H1 (cell line): Measurements from ENCODE around the gene TUNAR. TPM values are rescaled to one million over a fixed set of nuclear protein-coding genes. Genes with fewer than 3 reads are reported as not detected.
A peak's percentile ranks its signal among the peaks of the same experiment; 100 is the strongest.

ENCODE experiments used
- CTCF ChIA-PET: fragments of 300-600 bp; sonication (Branson Sonifier 250); formaldehyde crosslinking; loops from one replicate; lab custom pipeline; 2021; ENCODE audit not compliant: partially characterized antibody; lab: Charles Lee
- POLR2A ChIA-PET: fragments of 300-600 bp; sonication (Branson Sonifier 250); formaldehyde crosslinking; loops from one replicate; lab custom pipeline; 2021; ENCODE audit warnings: inconsistent platforms; ENCODE audit not compliant: partially characterized antibody; lab: Charles Lee
- DNase-seq, 2 experiments: peaks; one replicate each; pipeline versions ENCODE4 v3.0.0 to v3.0.0-alpha.2; 2010 to 2022; ENCODE audit warnings: low spot score in 2 of 2, low read depth in 1 of 2, mixed read lengths in 1 of 2
- FAIRE-seq: peaks from 2 replicates; lab custom pipeline; 2011; peaks lifted over from hg19 to GRCh38; lab: Jason Lieb, UNC
- H2AFZ ChIP-seq: 2 replicates; pipeline ENCODE4 v1.8.1; 2012; ENCODE audit warnings: low read length, inconsistent platforms
- H2AK5ac ChIP-seq: 2 replicates; pipeline ENCODE4 v1.6.1; 2013; ENCODE audit warnings: low read depth, low read length
- H2BK120ac ChIP-seq: replicated peaks from 2 replicates; pipeline ENCODE3; 2013; ENCODE audit warnings: low read depth, low read length, inconsistent platforms
- H2BK12ac ChIP-seq: 2 replicates; pipeline ENCODE4 v1.6.1; 2013; ENCODE audit warnings: low read depth, low read length
- H2BK15ac ChIP-seq: 2 replicates; pipeline ENCODE4 v1.6.1; 2013; ENCODE audit warnings: low read length
- H2BK20ac ChIP-seq: 2 replicates; pipeline ENCODE4 v1.6.1; 2013; ENCODE audit warnings: low read length
- H2BK5ac ChIP-seq: 2 replicates; pipeline ENCODE4 v1.6.1; 2013; ENCODE audit warnings: low read depth, low read length
- H3K14ac ChIP-seq: 2 replicates; pipeline ENCODE4 v1.6.1; 2013; ENCODE audit warnings: inconsistent platforms; ENCODE audit not compliant: insufficient read length
- H3K18ac ChIP-seq: 2 replicates; pipeline ENCODE4 v1.6.1; 2013; ENCODE audit warnings: low read length; ENCODE audit errors: extremely low read depth
- H3K23ac ChIP-seq: 2 replicates; pipeline ENCODE4 v1.6.1; 2013; ENCODE audit warnings: inconsistent platforms; ENCODE audit not compliant: insufficient read length
- H3K23me2 ChIP-seq: 2 replicates; pipeline ENCODE4 v1.6.1; 2013; ENCODE audit warnings: low read depth, low read length
- H3K27ac ChIP-seq: 2 replicates; pipeline ENCODE4 v1.6.1; 2011; ENCODE audit warnings: low read depth, low read length, inconsistent platforms
- H3K27me3 ChIP-seq, 4 experiments: replicated peaks in 1 of 4; 1 replicate in 1 of 4; 2 replicates in 3 of 4; pipeline versions ENCODE4 v1.6.1 to v1.8.1; 2011 to 2013; ENCODE audit warnings: low read length in 3 of 4, mild to moderate bottlenecking in 3 of 4, inconsistent platforms in 2 of 4, mixed read lengths in 2 of 4, moderate library complexity in 1 of 4; ENCODE audit not compliant: control insufficient read depth in 3 of 4, insufficient read depth in 3 of 4; ENCODE audit errors: extremely low read depth in 1 of 4
- H3K36me3 ChIP-seq, 4 experiments: 2 replicates each; pipeline versions ENCODE4 v1.6.1 to v1.8.1; 2011 to 2013; ENCODE audit warnings: mild to moderate bottlenecking in 4 of 4, low read length in 3 of 4, moderate library complexity in 2 of 4, control low read depth in 1 of 4, inconsistent platforms in 1 of 4; ENCODE audit not compliant: insufficient read depth in 4 of 4, control insufficient read depth in 2 of 4
- H3K4ac ChIP-seq: replicated peaks from 2 replicates; pipeline ENCODE3; 2013; ENCODE audit warnings: low read length, low read depth, mixed read lengths, inconsistent platforms; ENCODE audit not compliant: insufficient read length
- H3K4me1 ChIP-seq, 4 experiments: replicated peaks in 1 of 4; 1 replicate in 1 of 4; 2 replicates in 3 of 4; pipeline versions ENCODE4 v1.6.1 to v1.8.1; 2011 to 2013; ENCODE audit warnings: low read length in 3 of 4, inconsistent platforms in 2 of 4, mixed read lengths in 1 of 4; ENCODE audit not compliant: insufficient read depth in 4 of 4, control insufficient read depth in 3 of 4
- H3K4me2 ChIP-seq, 2 experiments: 2 replicates each; pipeline versions ENCODE4 v1.6.1 to v1.8.1; 2011 to 2013; ENCODE audit warnings: low read depth in 2 of 2, low read length in 2 of 2, control low read depth in 1 of 2, inconsistent platforms in 1 of 2, mild to moderate bottlenecking in 1 of 2; ENCODE audit not compliant: insufficient read depth in 1 of 2
- H3K4me3 ChIP-seq, 4 experiments: fragments of 200-600, 300-600 bp in 1 of 4; sonication (generic), shearing (Covaris generic), sonication (Bioruptor Twin) in 1 of 4; 2 replicates each; pipeline versions ENCODE4 v1.5.1 to v1.8.1; 2011 to 2016; ENCODE audit warnings: low read length in 4 of 4, low read depth in 3 of 4, control low read depth in 2 of 4, inconsistent platforms in 2 of 4, mild to moderate bottlenecking in 2 of 4, mixed read lengths in 1 of 4, moderate library complexity in 1 of 4; ENCODE audit not compliant: insufficient read depth in 2 of 4; ENCODE audit errors: extremely low read depth in 1 of 4
- H3K56ac ChIP-seq: replicated peaks from 2 replicates; pipeline ENCODE3; 2013; ENCODE audit warnings: low read depth, mild to moderate bottlenecking, mixed read lengths, low read length, inconsistent platforms; ENCODE audit not compliant: insufficient read length
- H3K79me1 ChIP-seq: 2 replicates; pipeline ENCODE4 v1.6.1; 2013; ENCODE audit warnings: low read depth, low read length, control low read depth
- H3K79me2 ChIP-seq, 2 experiments: 2 replicates each; pipeline versions ENCODE4 v1.6.1 to v1.8.1; 2012 to 2013; ENCODE audit warnings: low read length in 2 of 2, mild to moderate bottlenecking in 2 of 2, inconsistent platforms in 1 of 2; ENCODE audit not compliant: insufficient read depth in 2 of 2, control insufficient read depth in 1 of 2
- H3K9ac ChIP-seq, 4 experiments: replicated peaks in 1 of 4; 1 replicate in 1 of 4; 2 replicates in 3 of 4; pipeline versions ENCODE4 v1.6.1 to v1.8.1; 2011 to 2013; ENCODE audit warnings: low read depth in 3 of 4, low read length in 3 of 4, control low read depth in 2 of 4, mild to moderate bottlenecking in 2 of 4, moderate library complexity in 2 of 4, inconsistent platforms in 1 of 4; ENCODE audit errors: extremely low read depth in 1 of 4
- H3K9me3 ChIP-seq, 2 experiments: 2 replicates each; pipeline versions ENCODE4 v1.6.1 to v1.8.1; 2012 to 2013; ENCODE audit warnings: mild to moderate bottlenecking in 2 of 2, moderate library complexity in 2 of 2, control low read depth in 1 of 2, inconsistent platforms in 1 of 2, low read depth in 1 of 2, low read length in 1 of 2, mixed read lengths in 1 of 2; ENCODE audit not compliant: insufficient read depth in 2 of 2
- H4K20me1 ChIP-seq, 2 experiments: replicated peaks in 1 of 2; 2 replicates each; pipeline versions ENCODE3 to v1.8.1; 2011 to 2013; ENCODE audit warnings: inconsistent platforms in 2 of 2, low read length in 2 of 2, mild to moderate bottlenecking in 1 of 2; ENCODE audit not compliant: insufficient read depth in 2 of 2, control insufficient read depth in 1 of 2
- H4K5ac ChIP-seq: 2 replicates; pipeline ENCODE4 v1.6.1; 2013; ENCODE audit warnings: low read length, low read depth, mixed read lengths, inconsistent platforms; ENCODE audit not compliant: insufficient read length
- H4K8ac ChIP-seq: 2 replicates; pipeline ENCODE4 v1.8.0; 2013; ENCODE audit warnings: mild to moderate bottlenecking, moderate library complexity, low read length, inconsistent platforms; ENCODE audit not compliant: insufficient read depth; ENCODE audit errors: extremely low read depth
- H4K91ac ChIP-seq: replicated peaks from 2 replicates; pipeline ENCODE3; 2013; ENCODE audit warnings: low read length, mixed read lengths, inconsistent platforms; ENCODE audit not compliant: insufficient read length
- BACH1 ChIP-seq: IDR thresholded peaks from 2 replicates; pipeline ENCODE4 v1.6.1; 2012; ENCODE audit warnings: low read length, improper control_type of control experiment
- CREB1 ChIP-seq: IDR thresholded peaks from 2 replicates; pipeline ENCODE4 v1.6.1; 2012; ENCODE audit warnings: inconsistent platforms
- TAF1 ChIP-seq: IDR thresholded peaks from 2 replicates; pipeline ENCODE4 v1.6.1; 2011; ENCODE audit warnings: mild to moderate bottlenecking, low read depth, low read length
- WGBS, 2 experiments: shearing (Covaris generic) in 1 of 2; methylation state at CpG; one replicate each; pipeline versions ENCODE4 v1.1.6 to v1.1.7; 2013 to 2015; ENCODE audit warnings: low lambda C conversion rate in 2 of 2, mixed read lengths in 2 of 2, inconsistent platforms in 1 of 2, low coverage in 1 of 2, missing lambda C conversion rate in 1 of 2; ENCODE audit not compliant: insufficient replicate concordance in 2 of 2, insufficient coverage in 1 of 2, insufficient read length in 1 of 2; ENCODE audit errors: extremely low coverage in 1 of 2, missing lambda C conversion rate in 1 of 2; 5-methylcytosine and 5-hydroxymethylcytosine counted together
- polyA plus RNA-seq, 7 experiments: library from polyadenylated mRNA; depleted of rRNA in 3 of 7; stranded (reverse) in 5 of 7; unstranded in 2 of 7; fragments of >200 nt in 5 of 7; fragments of 200-250 nt in 2 of 7; gene quantifications; 1 replicate in 5 of 7; 2 replicates in 1 of 7; 4 replicates in 1 of 7; pipeline versions ENCODE4 v1.2.1 to v1.2.3, GENCODE V29; 2011 to 2013; ENCODE audit warnings: missing spikeins in 2 of 7, mixed read lengths in 2 of 7
- total RNA-seq: library from RNA; stranded (reverse); fragmentation: NEBNext Ultra II Directional; extraction: Animal tissue kit (Norgen Biotek cat#: 25700); gene quantifications from 2 replicates; pipeline ENCODE4 v1.2.1, GENCODE V29; 2021

TUNAR gene
- total and polyA plus RNA-seq, 2 of the 8 experiments (the other 6 are each of a cell fraction or from before 2014, with no cell fraction given) = 12.8 to 63.9 TPM

- no peaks in the 10 kb centered on the region for H3K27me3 ChIP-seq
- no peak overlapping the region for H3K4me2 ChIP-seq
- 0 out of 2 replicates have a peak overlapping the region, but pooled peaks have one; percentile 0 for H2AK5ac ChIP-seq
- no peak overlapping the region for H4K8ac ChIP-seq
- H3K79me2 ChIP-seq = peaks cover 0 to 15% of the 10 kb centered on the region in 2 experiments; a peak in 1 of 4 replicates
- peaks cover 1% of the 10 kb centered on the region for H3K79me1 ChIP-seq
- H4K5ac ChIP-seq = no peak overlapping the region
- FAIRE-seq = no peak
- no peak overlapping the region for H2BK12ac ChIP-seq
- no peak overlapping the region for H3K14ac ChIP-seq
- no peak overlapping the region for H2BK20ac ChIP-seq
- ChIA-PET POLR2A (interaction anchor here (0.8 to 1.2 kb wide), 2 partner anchors 27 to 195 kb away, joined by 3 read pairs; partner anchors contain the start of gene TUNAR), CTCF (interaction anchor here (1.0 to 1.3 kb wide), 2 partner anchors 90 to 129 kb away, joined by 3 read pairs; no protein-coding TSS in a partner anchor)
- H4K91ac ChIP-seq = peak overlapping the region; percentile 9
- 85% methylated on average over 4 of the region's 4 CpGs; no CpG with 5 or more reads in 1 of the 2 experiments for WGBS, 2 experiments
- H3K9ac ChIP-seq = no peak overlapping the region
- H2BK5ac ChIP-seq = peak overlapping the region; percentile 28
- H3K23ac ChIP-seq = no peak overlapping the region
- no peaks in the 10 kb centered on the region for H3K9me3 ChIP-seq
- no peaks in the 10 kb centered on the region for H4K20me1 ChIP-seq
- H3K27ac ChIP-seq = no peak overlapping the region; the same call in 1 of the 2 replicates
- H3K23me2 ChIP-seq = no peaks in the 10 kb centered on the region
- H2BK120ac ChIP-seq = no peak overlapping the region
- 0 out of 2 replicates have a peak overlapping the region, but pooled peaks have one; percentile 5 for H3K18ac ChIP-seq
- H3K56ac ChIP-seq = no peak overlapping the region
- no peak overlapping the region for H3K4me3 ChIP-seq
- no peak for TF ChIP-seq TAF1
- no peak for TF ChIP-seq BACH1
- TF ChIP-seq CREB1 = no peak
- TF ChIP-seq, all 59 proteins: peak for 0
- no peak for DNase-seq
- peaks cover 0 to 40% (median 0%) of the 10 kb centered on the region in 4 experiments; a peak in 5 of 8 replicates for H3K36me3 ChIP-seq
- H2BK15ac ChIP-seq = no peak overlapping the region
- peaks cover 0 to 3% (median 2%) of the 10 kb centered on the region in 4 experiments; a peak in 4 of 7 replicates for H3K4me1 ChIP-seq
- H2AFZ ChIP-seq = no peak overlapping the region
- no peak overlapping the region for H3K4ac ChIP-seq
Observed at GRCh38 chr14:95903616-95904107, 27.0 kb downstream of the TUNAR start.
